NCI-H2029 treated with DMSO at 0.1 percent for 48 hours (cell line): Measurements from ENCODE around the gene SMAD2.
A peak's percentile ranks its signal among the peaks of the same experiment; 100 is the strongest.

Experiments used
- DNase-seq: peaks from one replicate; lab custom pipeline; 2025; lab: John Stamatoyannopoulos, UW

The SMAD2 gene

GRCh38 chr18:47895565-47896250, 34.8 kb downstream of the SMAD2 start:
- DNase-seq: no peak

- DNase-seq: no peak
Measured at GRCh38 chr18:47893939-47894699, 36.3 kb downstream of the SMAD2 start.

- DNase-seq: no peak
Measured at GRCh38 chr18:47893047-47893446, 37.4 kb downstream of the SMAD2 start.

GRCh38 chr18:47888156-47888555, 42.3 kb downstream of the SMAD2 start:
- DNase-seq: no peak

- no peak for DNase-seq
Measured at GRCh38 chr18:47887227-47887626, 43.2 kb downstream of the SMAD2 start.

- DNase-seq: peak; percentile 7
Measured at GRCh38 chr18:47883771-47884413, 46.6 kb downstream of the SMAD2 start.

GRCh38 chr18:47882641-47883040, 47.8 kb downstream of the SMAD2 start:
- no peak for DNase-seq

- DNase-seq: no peak
Measured at GRCh38 chr18:47881752-47882455, 48.6 kb downstream of the SMAD2 start.

GRCh38 chr18:47881042-47881441, 49.4 kb downstream of the SMAD2 start:
- DNase-seq: no peak

- DNase-seq: no peak
Measured at GRCh38 chr18:47877892-47878291, 52.6 kb downstream of the SMAD2 start.

GRCh38 chr18:47876813-47877212, 53.6 kb downstream of the SMAD2 start:
- DNase-seq: no peak

- DNase-seq: no peak
Measured at GRCh38 chr18:47873625-47874024, 56.8 kb downstream of the SMAD2 start.

- no peak for DNase-seq
Measured at GRCh38 chr18:47872426-47872825, 58.0 kb downstream of the SMAD2 start.

GRCh38 chr18:47871288-47871687, 59.2 kb downstream of the SMAD2 start:
- DNase-seq: no peak

GRCh38 chr18:47870605-47871004, 59.9 kb downstream of the SMAD2 start:
- DNase-seq: no peak

GRCh38 chr18:47868744-47869143, 61.7 kb downstream of the SMAD2 start:
- no peak for DNase-seq

GRCh38 chr18:47865183-47865582, 65.3 kb downstream of the SMAD2 start:
- no peak for DNase-seq

- no peak for DNase-seq
Measured at GRCh38 chr18:47863041-47863440, 67.4 kb downstream of the SMAD2 start.

GRCh38 chr18:47858607-47859006, 71.9 kb downstream of the SMAD2 start:
- DNase-seq: no peak

- no peak for DNase-seq
Measured at GRCh38 chr18:47847635-47848034, 82.8 kb downstream of the SMAD2 start.

GRCh38 chr18:47846431-47846830, 84.0 kb downstream of the SMAD2 start:
- no peak for DNase-seq

- DNase-seq: no peak
Measured at GRCh38 chr18:47844828-47845498, 85.5 kb downstream of the SMAD2 start.
